ENCODE measurements around the gene LMF1. TPM values are rescaled to one million over a fixed set of nuclear protein-coding genes. Genes with fewer than 3 reads are reported as not detected.

Gene LMF1
- total and polyA plus RNA-seq, 2 of the 8 experiments (the other 6 are each of a cell fraction or from before 2014, with no cell fraction given) = 3.5 to 9.1 TPM

DNA sequence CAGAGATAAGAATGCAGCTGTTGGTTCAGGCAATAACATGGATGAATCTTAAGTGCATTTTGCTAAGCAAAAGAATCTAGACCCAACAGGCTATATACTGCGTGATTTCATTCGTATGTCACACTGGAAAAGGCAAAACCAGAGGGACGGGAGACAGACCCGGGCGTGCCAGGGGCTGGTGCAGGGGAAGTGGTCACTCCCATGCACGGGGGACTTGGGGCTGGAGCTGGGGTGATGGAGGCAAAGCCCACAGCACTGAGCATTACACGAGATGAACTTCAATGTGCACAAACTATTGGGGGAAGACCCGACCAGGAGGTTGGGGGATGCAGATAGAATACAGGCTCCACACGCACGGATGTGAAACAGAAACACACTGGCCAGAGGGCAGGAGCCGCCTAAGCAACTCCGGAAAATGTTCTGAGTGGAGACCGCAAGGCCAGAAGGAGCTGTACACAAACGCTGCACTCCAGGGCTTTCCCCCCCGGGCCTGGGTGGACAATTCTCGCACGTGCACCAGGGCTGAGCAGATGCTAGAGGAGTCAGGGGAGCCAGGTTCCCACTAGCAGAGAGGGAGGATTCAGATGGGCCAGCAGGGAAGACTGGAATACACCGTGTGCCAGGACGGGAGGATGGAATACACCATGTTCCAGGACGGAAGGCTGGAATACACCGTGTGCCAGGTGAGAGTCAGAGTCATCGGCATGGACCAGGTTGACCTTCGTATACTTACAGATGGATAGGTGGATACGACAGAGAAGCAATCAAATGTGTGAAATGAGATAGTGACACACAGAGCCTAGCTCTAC is 11.3 kb downstream of the LMF1 start:
- ChIA-PET CTCF (ENCODE audit: partially characterized antibody) (interaction anchor here (0.6 to 1.0 kb wide), 2 partner anchors 40 to 96 kb away, joined by 3 read pairs; no protein-coding TSS in a partner anchor), POLR2A (ENCODE audit: partially characterized antibody) (no interaction called here)
- H4K8ac ChIP-seq (ENCODE audit: extremely low read depth, insufficient read depth, low read length) = no peak overlapping the region
- FAIRE-seq = no peak
- H2BK15ac ChIP-seq (ENCODE audit: low read length) = no peak overlapping the region
- H3K36me3 ChIP-seq (ENCODE audit: control insufficient read depth in 2 of 4, insufficient read depth in 4 of 4, low read length in 3 of 4) = no peaks in the 10 kb centered on the region
- H3K4ac ChIP-seq (replicated peaks; ENCODE audit: insufficient read length, low read depth, low read length) = no peak overlapping the region
- H2BK5ac ChIP-seq (ENCODE audit: low read depth, low read length) = no peak overlapping the region
- no peak overlapping the region for H3K4me2 ChIP-seq (ENCODE audit: insufficient read depth in 1 of 2, low read depth in 2 of 2, low read length in 2 of 2)
- no peak overlapping the region for H2BK20ac ChIP-seq (ENCODE audit: low read length)
- H3K4me3 ChIP-seq (ENCODE audit: extremely low read depth in 1 of 4, insufficient read depth in 2 of 4, low read depth in 3 of 4, low read length in 4 of 4) = no peak overlapping the region
- no peaks in the 10 kb centered on the region for H3K27me3 ChIP-seq (replicated peaks in 1 of 4; ENCODE audit: control insufficient read depth in 3 of 4, extremely low read depth in 1 of 4, insufficient read depth in 3 of 4, low read length in 3 of 4)
- H4K5ac ChIP-seq (ENCODE audit: insufficient read length, low read depth, low read length) = no peak overlapping the region
- H3K79me2 ChIP-seq (ENCODE audit: control insufficient read depth in 1 of 2, insufficient read depth in 2 of 2, low read length in 2 of 2) = no peaks in the 10 kb centered on the region
- H3K9ac ChIP-seq (replicated peaks in 1 of 4; ENCODE audit: extremely low read depth in 1 of 4, low read depth in 3 of 4, low read length in 3 of 4) = no peak overlapping the region
- no peak for TF ChIP-seq SRF (IDR thresholded peaks at IDR 0.05; ENCODE audit: low read depth, low read length)
- no peak for TF ChIP-seq BACH1 (IDR thresholded peaks at IDR 0.05; ENCODE audit: low read length)
- no peak for TF ChIP-seq SUZ12 (IDR thresholded peaks at IDR 0.05; ENCODE audit: low read length)
- TF ChIP-seq ASH2L (IDR thresholded peaks at IDR 0.05; ENCODE audit: low read length) = no peak
- TF ChIP-seq, protein P1, sequence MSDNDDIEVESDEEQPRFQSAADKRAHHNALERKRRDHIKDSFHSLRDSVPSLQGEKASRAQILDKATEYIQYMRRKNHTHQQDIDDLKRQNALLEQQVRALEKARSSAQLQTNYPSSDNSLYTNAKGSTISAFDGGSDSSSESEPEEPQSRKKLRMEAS (IDR thresholded peaks at IDR 0.05) = no peak
- TF ChIP-seq, protein P2, sequence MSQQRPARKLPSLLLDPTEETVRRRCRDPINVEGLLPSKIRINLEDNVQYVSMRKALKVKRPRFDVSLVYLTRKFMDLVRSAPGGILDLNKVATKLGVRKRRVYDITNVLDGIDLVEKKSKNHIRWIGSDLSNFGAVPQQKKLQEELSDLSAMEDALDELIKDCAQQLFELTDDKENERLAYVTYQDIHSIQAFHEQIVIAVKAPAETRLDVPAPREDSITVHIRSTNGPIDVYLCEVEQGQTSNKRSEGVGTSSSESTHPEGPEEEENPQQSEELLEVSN (IDR thresholded peaks at IDR 0.05) = no peak
- TF ChIP-seq CHD2 (IDR thresholded peaks at IDR 0.05; ENCODE audit: low read length) = no peak
- TF ChIP-seq KDM1A (IDR thresholded peaks at IDR 0.05; ENCODE audit: borderline replicate concordance, low read length) = no peak
- H2BK12ac ChIP-seq (ENCODE audit: low read depth, low read length) = no peak overlapping the region
- H3K14ac ChIP-seq (ENCODE audit: insufficient read length) = no peak overlapping the region
- H2BK120ac ChIP-seq (replicated peaks; ENCODE audit: low read depth, low read length) = no peak overlapping the region
- H3K23ac ChIP-seq (ENCODE audit: insufficient read length) = no peak overlapping the region
- H3K4me1 ChIP-seq (replicated peaks in 1 of 4; ENCODE audit: control insufficient read depth in 3 of 4, insufficient read depth in 4 of 4, low read length in 3 of 4) = no peaks in the 10 kb centered on the region
- H4K20me1 ChIP-seq (replicated peaks in 1 of 2; ENCODE audit: control insufficient read depth in 1 of 2, insufficient read depth in 2 of 2, low read length in 2 of 2) = peaks cover 0 to 4% of the 10 kb centered on the region in 2 experiments
- H2AFZ ChIP-seq (ENCODE audit: low read length) = no peak overlapping the region
- H4K91ac ChIP-seq (replicated peaks; ENCODE audit: insufficient read length, low read length) = no peak overlapping the region
- H3K56ac ChIP-seq (replicated peaks; ENCODE audit: insufficient read length, low read depth, low read length) = no peak overlapping the region
- H2AK5ac ChIP-seq (ENCODE audit: low read depth, low read length) = no peak overlapping the region
- H3K27ac ChIP-seq (ENCODE audit: low read depth, low read length) = no peak overlapping the region
- no peaks in the 10 kb centered on the region for H3K23me2 ChIP-seq (ENCODE audit: low read depth, low read length)
- H3K79me1 ChIP-seq (ENCODE audit: low read depth, low read length) = no peaks in the 10 kb centered on the region
- no peak overlapping the region for H3K18ac ChIP-seq (ENCODE audit: extremely low read depth, low read length)
- H3K9me3 ChIP-seq (ENCODE audit: insufficient read depth in 2 of 2, low read depth in 1 of 2, low read length in 1 of 2) = peaks cover 0 to 16% of the 10 kb centered on the region in 2 experiments; a peak in 1 of 4 replicates
- 92% methylated on average over 21 of the region's 24 CpGs; no CpG with 5 or more reads in 1 of the 2 experiments for WGBS, 2 experiments (ENCODE audit: extremely low coverage in 1 of 2, insufficient coverage in 1 of 2, insufficient read length in 1 of 2, insufficient replicate concordance in 2 of 2, low coverage in 1 of 2, low lambda C conversion rate in 2 of 2, missing lambda C conversion rate in 1 of 2)
- DNase-seq (ENCODE audit: low read depth in 1 of 2, low spot score in 2 of 2) = no peak

Measured in H1 (cell line).